Measurements from ENCODE around the gene RAB40AL. TPM values are rescaled to one million over a fixed set of nuclear protein-coding genes. Genes with fewer than 3 reads are reported as not detected.
"Not testable (repeated sequence)": the region's sequence is repeated elsewhere in the genome, so short reads cannot be mapped to it uniquely, and the experiment has no call there.

Gene RAB40AL
- total and polyA plus RNA-seq, 2 donors (not counting 1 experiment from before 2014, with no cell fraction given), result 0.34 to 0.48 TPM

DNA sequence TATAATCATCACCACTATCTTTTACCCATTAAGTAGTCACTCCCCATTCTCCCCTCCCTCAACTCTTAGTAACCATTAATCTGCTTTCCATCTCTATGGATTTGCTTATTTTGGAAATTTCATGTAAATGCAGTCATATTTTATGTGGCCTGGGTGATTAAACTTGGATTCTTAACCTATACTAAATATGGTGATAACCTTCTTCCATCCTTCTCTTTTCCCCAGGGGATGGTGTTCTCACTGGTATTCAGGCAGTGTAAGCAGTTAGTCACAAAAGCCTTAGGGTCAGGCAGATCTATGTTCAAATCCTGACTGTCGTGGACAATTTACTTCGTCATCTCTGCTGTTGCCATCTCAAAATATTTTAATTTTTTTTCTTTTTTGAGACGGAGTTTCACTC, 29.6 kb downstream of the RAB40AL start:
- no peak for ATAC-seq (ENCODE audit: low read depth)
- TF ChIP-seq EZH2 (IDR thresholded peaks at IDR 0.05; ENCODE audit: borderline replicate concordance, insufficient read depth, low read depth, low read length, poor library complexity, severe bottlenecking), result no peak
- TF ChIP-seq, protein P1, sequence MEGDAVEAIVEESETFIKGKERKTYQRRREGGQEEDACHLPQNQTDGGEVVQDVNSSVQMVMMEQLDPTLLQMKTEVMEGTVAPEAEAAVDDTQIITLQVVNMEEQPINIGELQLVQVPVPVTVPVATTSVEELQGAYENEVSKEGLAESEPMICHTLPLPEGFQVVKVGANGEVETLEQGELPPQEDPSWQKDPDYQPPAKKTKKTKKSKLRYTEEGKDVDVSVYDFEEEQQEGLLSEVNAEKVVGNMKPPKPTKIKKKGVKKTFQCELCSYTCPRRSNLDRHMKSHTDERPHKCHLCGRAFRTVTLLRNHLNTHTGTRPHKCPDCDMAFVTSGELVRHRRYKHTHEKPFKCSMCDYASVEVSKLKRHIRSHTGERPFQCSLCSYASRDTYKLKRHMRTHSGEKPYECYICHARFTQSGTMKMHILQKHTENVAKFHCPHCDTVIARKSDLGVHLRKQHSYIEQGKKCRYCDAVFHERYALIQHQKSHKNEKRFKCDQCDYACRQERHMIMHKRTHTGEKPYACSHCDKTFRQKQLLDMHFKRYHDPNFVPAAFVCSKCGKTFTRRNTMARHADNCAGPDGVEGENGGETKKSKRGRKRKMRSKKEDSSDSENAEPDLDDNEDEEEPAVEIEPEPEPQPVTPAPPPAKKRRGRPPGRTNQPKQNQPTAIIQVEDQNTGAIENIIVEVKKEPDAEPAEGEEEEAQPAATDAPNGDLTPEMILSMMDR (IDR thresholded peaks at IDR 0.05), result no peak

GRCh38 chrX:102968216-102968615, 31.1 kb downstream of the RAB40AL start:
- Mint-ChIP-seq H3K4me3 (no peak overlapping the region), H3K4me1 (no peaks in the 10 kb centered on the region), H3K27me3 (no peaks in the 10 kb centered on the region), H3K27ac (no peak overlapping the region), H3K9me3 (ENCODE audit: insufficient read depth) (peaks cover 8% of the 10 kb centered on the region)
- Histone ChIP-seq H4K20me1 (ENCODE audit: control insufficient read depth, insufficient read depth, low read length, poor library complexity, severe bottlenecking) (no peaks in the 10 kb centered on the region), H3K79me2 (ENCODE audit: control insufficient read depth, insufficient read depth, low read length) (no peaks in the 10 kb centered on the region), H3K27ac (ENCODE audit: low read length in 2 of 2) (no peak overlapping the region), H3K4me1 (ENCODE audit: control insufficient read depth in 2 of 2, insufficient read depth in 2 of 2, low read length in 2 of 2) (no peaks in the 10 kb centered on the region), H3K4me3 (ENCODE audit: control extremely low read depth in 1 of 5, extremely low read depth in 1 of 5, insufficient read depth in 1 of 5, low read depth in 2 of 5, low read length in 4 of 5) (no peak overlapping the region), H3K27me3 (replicated peaks in 1 of 4; ENCODE audit: control extremely low read depth in 1 of 4, control insufficient read depth in 3 of 4, insufficient read depth in 4 of 4, low read length in 3 of 4) (no peaks in the 10 kb centered on the region), H2AFZ (ENCODE audit: insufficient read depth, low read depth, low read length, poor library complexity, severe bottlenecking) (no peak overlapping the region), H3K36me3 (replicated peaks in 1 of 2; ENCODE audit: control extremely low read depth in 1 of 2, control insufficient read depth in 1 of 2, extremely low read depth in 1 of 2, insufficient read depth in 2 of 2, low read length in 1 of 2) (no peaks in the 10 kb centered on the region), H3K4me2 (replicated peaks; ENCODE audit: low read depth, low read length, poor library complexity, severe bottlenecking) (no peak overlapping the region), H3K9me3 (ENCODE audit: control extremely low read depth in 1 of 3, control insufficient read depth in 2 of 3, insufficient read depth in 1 of 3, low read length in 2 of 3) (peaks cover 0 to 17% (median 0%) of the 10 kb centered on the region in 3 donors), H3K9ac (ENCODE audit: low read length) (no peak overlapping the region)
- no peak for TF ChIP-seq EZH2 (IDR thresholded peaks at IDR 0.05; ENCODE audit: borderline replicate concordance, insufficient read depth, low read depth, low read length, poor library complexity, severe bottlenecking)
- TF ChIP-seq, protein P1 (IDR thresholded peaks at IDR 0.05), result no peak
- POLR2A ChIA-PET, result no interaction called here
- ATAC-seq (ENCODE audit: low read depth) (no peak), DNase-seq (no peak)
- no CpG with 5 or more reads among the region's 2 CpGs for WGBS (ENCODE audit: insufficient coverage)
- CTCF ChIA-PET, result interaction anchor here (2.3 kb wide), 1 partner anchor 17 kb away, joined by 5 read pairs; no protein-coding TSS in a partner anchor
- intact Hi-C loops (cut with micrococcal nuclease), result no loop called here

More for the DNA sequence above, 29.6 kb downstream of the RAB40AL start:
- peaks cover 0 to 9% (median 0%) of the 10 kb centered on the region in 3 donors for H3K9me3 ChIP-seq (ENCODE audit: control extremely low read depth in 1 of 3, control insufficient read depth in 2 of 3, insufficient read depth in 1 of 3, low read length in 2 of 3)
- no peak overlapping the region for H3K27ac ChIP-seq (ENCODE audit: low read length in 2 of 2)
- WGBS (ENCODE audit: insufficient coverage), result 100% methylated on average over 2 of the region's 3 CpGs
- H3K4me2 ChIP-seq (replicated peaks; ENCODE audit: low read depth, low read length, poor library complexity, severe bottlenecking), result no peak overlapping the region
- no peak overlapping the region for H2AFZ ChIP-seq (ENCODE audit: insufficient read depth, low read depth, low read length, poor library complexity, severe bottlenecking)
- Mint-ChIP-seq H3K27ac (no peak overlapping the region), H3K4me3 (no peak overlapping the region), H3K27me3 (no peaks in the 10 kb centered on the region), H3K4me1 (no peaks in the 10 kb centered on the region), H3K9me3 (ENCODE audit: insufficient read depth) (peaks cover 8% of the 10 kb centered on the region)
- H3K27me3 ChIP-seq (replicated peaks in 1 of 4; ENCODE audit: control extremely low read depth in 1 of 4, control insufficient read depth in 3 of 4, insufficient read depth in 4 of 4, low read length in 3 of 4), result no peaks in the 10 kb centered on the region
- H4K20me1 ChIP-seq (ENCODE audit: control insufficient read depth, insufficient read depth, low read length, poor library complexity, severe bottlenecking), result no peaks in the 10 kb centered on the region
- no peak overlapping the region for H3K9ac ChIP-seq (ENCODE audit: low read length)
- no peaks in the 10 kb centered on the region for H3K36me3 ChIP-seq (replicated peaks in 1 of 2; ENCODE audit: control extremely low read depth in 1 of 2, control insufficient read depth in 1 of 2, extremely low read depth in 1 of 2, insufficient read depth in 2 of 2, low read length in 1 of 2)
- no peak for DNase-seq
- ChIA-PET POLR2A (no interaction called here), CTCF (interaction anchor here (2.3 kb wide), 1 partner anchor 15 kb away, joined by 5 read pairs; no protein-coding TSS in a partner anchor)
- no peak overlapping the region for H3K4me3 ChIP-seq (ENCODE audit: control extremely low read depth in 1 of 5, extremely low read depth in 1 of 5, insufficient read depth in 1 of 5, low read depth in 2 of 5, low read length in 4 of 5)
- intact Hi-C loops (cut with micrococcal nuclease), result no loop called here
- no peaks in the 10 kb centered on the region for H3K79me2 ChIP-seq (ENCODE audit: control insufficient read depth, insufficient read depth, low read length)
- no peaks in the 10 kb centered on the region for H3K4me1 ChIP-seq (ENCODE audit: control insufficient read depth in 2 of 2, insufficient read depth in 2 of 2, low read length in 2 of 2)

GRCh38 chrX:102971536-102971935, 34.5 kb downstream of the RAB40AL start:
- H4K20me1 ChIP-seq (ENCODE audit: control insufficient read depth, insufficient read depth, low read length, poor library complexity, severe bottlenecking); H3K4me1 ChIP-seq (ENCODE audit: control insufficient read depth in 2 of 2, insufficient read depth in 2 of 2, low read length in 2 of 2); CTCF ChIA-PET; H3K4me3 ChIP-seq (ENCODE audit: control extremely low read depth in 1 of 5, extremely low read depth in 1 of 5, insufficient read depth in 1 of 5, low read depth in 2 of 5, low read length in 4 of 5); H3K9ac ChIP-seq (ENCODE audit: low read length); H3K4me3 Mint-ChIP-seq; H3K4me2 ChIP-seq (replicated peaks; ENCODE audit: low read depth, low read length, poor library complexity, severe bottlenecking); H3K27ac Mint-ChIP-seq; H3K27me3 ChIP-seq (replicated peaks in 1 of 4; ENCODE audit: control extremely low read depth in 1 of 4, control insufficient read depth in 3 of 4, insufficient read depth in 4 of 4, low read length in 3 of 4); H3K27ac ChIP-seq (ENCODE audit: low read length in 2 of 2); intact Hi-C loops (cut with micrococcal nuclease); H3K27me3 Mint-ChIP-seq; DNase-seq; H3K79me2 ChIP-seq (ENCODE audit: control insufficient read depth, insufficient read depth, low read length); H3K36me3 ChIP-seq (replicated peaks in 1 of 2; ENCODE audit: control extremely low read depth in 1 of 2, control insufficient read depth in 1 of 2, extremely low read depth in 1 of 2, insufficient read depth in 2 of 2, low read length in 1 of 2); H3K9me3 Mint-ChIP-seq (ENCODE audit: insufficient read depth); H2AFZ ChIP-seq (ENCODE audit: insufficient read depth, low read depth, low read length, poor library complexity, severe bottlenecking); ATAC-seq (ENCODE audit: low read depth); POLR2A ChIA-PET; H3K4me1 Mint-ChIP-seq: not testable (repeated sequence)
- peaks cover 0 to 17% (median 0%) of the 10 kb centered on the region in 3 donors for H3K9me3 ChIP-seq (ENCODE audit: control extremely low read depth in 1 of 3, control insufficient read depth in 2 of 3, insufficient read depth in 1 of 3, low read length in 2 of 3)

Data from B cell (primary cell).